Stimulated activated CD8-positive, alpha-beta memory T cell treated with anti-CD3 and anti-CD28 coated beads, Interleukin-7, amount 100 ng/mL, for 48 hours (primary cell): ENCODE measurements around the gene SNX4.
"Not testable (repeated sequence)": the region's sequence is repeated elsewhere in the genome, so short reads cannot be mapped to it uniquely, and the experiment has no call there.

Experiments
- DNase-seq, 2 donors: peaks; one replicate each; pipeline ENCODE4 v3.0.0-alpha.2; 2020; ENCODE audit warnings: low read depth in 1 of 2; ENCODE audit errors: extremely low read depth in 1 of 2

SNX4 gene

GRCh38 chr3:125405515-125405914 lies 114.5 kb downstream of the SNX4 start:
- not testable (repeated sequence) for DNase-seq

GRCh38 chr3:125403789-125404188 lies 116.2 kb downstream of the SNX4 start:
- DNase-seq: no peak

- no peak for DNase-seq
Observed at GRCh38 chr3:125402639-125403038, 117.4 kb downstream of the SNX4 start.

GRCh38 chr3:125401402-125401801 lies 118.6 kb downstream of the SNX4 start:
- no peak for DNase-seq

- no peak for DNase-seq
Observed at GRCh38 chr3:125398952-125399351, 121.0 kb downstream of the SNX4 start.
